AG10803 (cell line): ENCODE data around the gene LRRC51.

ENCODE experiments used
- DNase-seq: peaks from one replicate; pipeline ENCODE4 v3.0.0; 2010; ENCODE audit warnings: low read depth
- H3K4me3 ChIP-seq: 2 replicates; pipeline ENCODE4 v1.5.1; 2011; ENCODE audit warnings: mild to moderate bottlenecking, low read length, control low read depth
- CTCF ChIP-seq: conservative IDR thresholded peaks from 2 replicates; pipeline ENCODE4 v1.5.1; 2011; ENCODE audit warnings: mild to moderate bottlenecking, low read length, control low read depth, inconsistent platforms

LRRC51 gene

GRCh38 chr11:72120930-72121329 is 40.3 kb downstream of the LRRC51 start:
- H3K4me3 ChIP-seq = no peak overlapping the region
- DNase-seq = no peak
- TF ChIP-seq CTCF = no peak

GRCh38 chr11:72122607-72123006 is 42.0 kb downstream of the LRRC51 start:
- TF ChIP-seq CTCF = no peak
- DNase-seq = no peak
- no peak overlapping the region for H3K4me3 ChIP-seq

DNA sequence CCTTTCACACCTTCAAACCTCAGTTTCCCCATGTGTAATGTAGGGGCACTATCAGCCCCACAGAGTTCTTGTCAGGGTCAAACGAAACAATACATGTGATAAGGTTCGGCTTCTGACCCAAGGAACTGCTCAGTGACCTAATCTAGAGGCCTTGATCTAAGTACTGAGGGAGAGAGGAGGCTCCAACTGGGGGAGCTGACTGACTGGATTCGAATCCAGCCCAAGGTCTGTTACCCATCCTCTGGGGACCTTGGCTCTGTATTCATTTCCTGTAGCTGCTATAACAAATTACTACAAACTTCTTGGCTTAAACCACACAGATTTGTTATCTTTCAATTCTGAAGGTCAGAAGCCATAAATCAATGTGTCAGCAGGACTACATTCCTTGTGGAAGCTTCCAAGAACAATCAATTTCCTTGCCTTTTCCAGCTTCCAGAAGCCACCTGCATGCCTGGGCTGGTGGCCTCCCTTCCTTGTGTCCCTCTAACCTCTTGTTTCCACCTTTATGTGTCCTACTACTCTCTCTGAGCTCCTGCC is 42.5 kb downstream of the LRRC51 start:
- no peak overlapping the region for H3K4me3 ChIP-seq
- no peak for DNase-seq
- TF ChIP-seq CTCF = no peak

DNA sequence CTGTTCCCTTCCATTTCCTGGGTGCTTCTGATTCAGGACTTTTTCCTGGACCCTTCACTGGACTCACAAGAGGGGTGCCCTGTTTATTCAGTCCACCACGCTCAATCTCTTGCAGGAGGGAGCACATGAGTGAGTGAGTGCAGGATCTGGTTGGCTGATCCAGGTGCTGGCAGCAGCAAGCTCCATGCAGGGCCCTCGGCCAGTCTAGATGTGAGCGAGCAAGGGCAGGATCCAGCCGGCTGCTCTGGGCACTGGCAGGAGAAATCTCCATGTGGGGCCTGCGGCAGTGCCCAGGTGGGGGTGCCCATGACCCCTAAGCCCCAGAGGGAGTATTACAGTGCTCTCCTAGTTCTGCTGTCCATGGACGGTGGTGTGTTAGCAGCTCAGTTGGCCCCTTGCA is 43.4 kb downstream of the LRRC51 start:
- no peak for TF ChIP-seq CTCF
- DNase-seq = no peak
- no peak overlapping the region for H3K4me3 ChIP-seq

DNA sequence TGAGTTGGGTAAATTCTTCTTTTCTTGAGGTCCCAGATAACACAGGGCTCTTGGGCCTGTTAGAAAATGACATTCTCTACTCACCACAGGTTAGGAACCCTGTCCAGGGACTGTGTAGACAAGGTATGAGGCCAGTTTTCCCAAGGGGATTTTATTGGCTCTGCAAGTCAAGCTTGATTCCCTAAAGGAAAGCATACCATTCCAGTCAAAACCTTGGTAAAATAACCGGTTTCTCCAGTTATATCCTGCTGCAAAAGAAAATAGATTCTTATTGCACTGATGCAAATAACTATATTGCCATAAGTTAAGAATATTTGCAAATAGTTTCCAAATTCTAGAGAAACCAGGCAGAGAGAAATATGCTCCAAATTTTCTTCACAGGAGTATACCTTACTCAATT is 45.3 kb downstream of the LRRC51 start:
- TF ChIP-seq CTCF = no peak
- DNase-seq = no peak
- no peak overlapping the region for H3K4me3 ChIP-seq

- DNase-seq = no peak
- H3K4me3 ChIP-seq = no peak overlapping the region
- TF ChIP-seq CTCF = no peak
Measured at GRCh38 chr11:72127923-72128322, 47.3 kb downstream of the LRRC51 start.

DNA sequence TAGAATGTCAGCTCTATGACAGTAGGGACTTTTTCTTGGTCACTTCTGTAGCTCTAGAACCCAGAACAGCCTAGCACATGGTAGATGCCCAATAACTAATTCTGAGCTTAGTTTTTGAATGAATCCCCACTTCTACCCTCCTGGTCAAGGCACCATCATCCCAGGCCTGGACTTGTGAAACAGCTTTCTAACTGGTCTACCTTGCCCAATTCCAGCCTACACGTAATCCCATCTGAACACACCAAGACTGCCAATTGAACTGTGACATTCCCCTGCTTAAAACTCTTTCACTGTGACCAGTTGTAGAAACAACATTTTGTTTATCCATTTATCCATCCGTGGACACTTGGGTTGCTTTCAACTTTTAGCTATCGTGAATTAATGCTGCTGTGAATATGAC is 48.7 kb downstream of the LRRC51 start:
- TF ChIP-seq CTCF = no peak
- H3K4me3 ChIP-seq = no peak overlapping the region
- DNase-seq = no peak
